Endothelial cell of umbilical vein (primary cell): ENCODE results near the gene IL16. TPM values are rescaled to one million over a fixed set of nuclear protein-coding genes. Genes with fewer than 3 reads are reported as not detected.

Experiments used
- BruUV-seq: library from RNA; stranded (reverse); fragments of 400-500 nt; replicated peaks from 2 replicates; lab custom pipeline; 2021; lab: Mats Ljungman, UMichigan
- CTCF ChIA-PET: fragments of 300-600, 350-600 bp; sonication (Branson Sonifier 250); formaldehyde crosslinking; loops from one replicate; lab custom pipeline; 2021; ENCODE audit warnings: antibody characterized with exemption, inconsistent platforms; lab: Charles Lee
- POLR2A ChIA-PET: fragments of 300-600, 350-600 bp; sonication (Branson Sonifier 250); formaldehyde crosslinking; loops from one replicate; lab custom pipeline; 2021; ENCODE audit warnings: antibody characterized with exemption, inconsistent platforms; lab: Charles Lee
- DNase-seq: peaks from one replicate; pipeline ENCODE4 v3.0.0-alpha.2; 2011; ENCODE audit warnings: low read depth, low spot score
- FAIRE-seq: peaks from 2 replicates; lab custom pipeline; 2011; peaks lifted over from hg19 to GRCh38; lab: Jason Lieb, UNC
- H2AFZ ChIP-seq: 2 replicates; pipeline ENCODE4 v1.6.0; 2012; ENCODE audit warnings: low read depth, low read length, control low read depth, inconsistent platforms
- H3K27ac ChIP-seq: 2 replicates; pipeline ENCODE4 v1.5.1; 2011; ENCODE audit warnings: low read depth, mild to moderate bottlenecking, control low read depth, low read length, moderate library complexity; ENCODE audit not compliant: insufficient read depth
- H3K27me3 ChIP-seq, 2 experiments: 2 replicates each; pipeline versions ENCODE4 v1.6.0 to v1.6.1; 2011; ENCODE audit warnings: low read length in 2 of 2, mixed read lengths in 1 of 2; ENCODE audit not compliant: control insufficient read depth in 2 of 2, insufficient read depth in 2 of 2
- H3K36me3 ChIP-seq, 2 experiments: 2 replicates in 1 of 2; 3 replicates in 1 of 2; pipeline ENCODE4 v1.5.1; 2011; ENCODE audit warnings: low read length in 2 of 2, mild to moderate bottlenecking in 1 of 2, moderate library complexity in 1 of 2; ENCODE audit not compliant: control insufficient read depth in 2 of 2, insufficient read depth in 2 of 2; ENCODE audit errors: extremely low read depth in 1 of 2
- H3K4me1 ChIP-seq: 3 replicates; pipeline ENCODE4 v1.5.1; 2011; ENCODE audit warnings: mild to moderate bottlenecking, low read length; ENCODE audit not compliant: control insufficient read depth, insufficient read depth; ENCODE audit errors: extremely low read depth
- H3K4me2 ChIP-seq: 2 replicates; pipeline ENCODE4 v1.6.1; 2011; ENCODE audit warnings: low read length, control low read depth, mixed read lengths; ENCODE audit not compliant: insufficient read depth
- H3K4me3 ChIP-seq, 3 experiments: fragments of 200-600 bp in 1 of 3; sonication (generic), shearing (Covaris generic) in 1 of 3; replicated peaks in 1 of 3; 2 replicates each; pipeline ENCODE4 v1.5.1; 2011 to 2016; ENCODE audit warnings: control low read depth in 3 of 3, low read length in 3 of 3, mild to moderate bottlenecking in 2 of 3, inconsistent platforms in 1 of 3, low read depth in 1 of 3, moderate library complexity in 1 of 3; ENCODE audit not compliant: insufficient read depth in 1 of 3
- H3K79me2 ChIP-seq: 2 replicates; pipeline ENCODE4 v1.6.0; 2012; ENCODE audit warnings: low read length, inconsistent platforms; ENCODE audit not compliant: control insufficient read depth, insufficient read depth
- H3K9ac ChIP-seq: replicated peaks from 2 replicates; pipeline ENCODE3; 2011; ENCODE audit warnings: low read length, control low read depth; ENCODE audit not compliant: insufficient read depth; ENCODE audit errors: extremely low read depth
- H3K9me1 ChIP-seq: replicated peaks from 3 replicates; pipeline ENCODE4 v1.6.0; 2011; ENCODE audit warnings: mild to moderate bottlenecking, low read length; ENCODE audit not compliant: control insufficient read depth, insufficient read depth; ENCODE audit errors: extremely low read depth
- H3K9me3 ChIP-seq: replicated peaks from 2 replicates; pipeline ENCODE4 v1.5.1; 2012; ENCODE audit warnings: low read length, inconsistent platforms; ENCODE audit not compliant: control insufficient read depth, insufficient read depth
- H4K20me1 ChIP-seq: replicated peaks from 2 replicates; pipeline ENCODE3; 2011; ENCODE audit warnings: mild to moderate bottlenecking, low read length; ENCODE audit not compliant: control insufficient read depth, insufficient read depth; ENCODE audit errors: extremely low read depth
- CTCF ChIP-seq, 2 donors: IDR thresholded peaks; 1 replicate in 1 of 2; 2 replicates in 1 of 2; pipeline ENCODE4 v1.5.1; 2011; ENCODE audit warnings: low read length in 2 of 2, mild to moderate bottlenecking in 2 of 2, moderate library complexity in 2 of 2, control low read depth in 1 of 2, inconsistent platforms in 1 of 2, low read depth in 1 of 2; ENCODE audit not compliant: insufficient read depth in 1 of 2; ENCODE audit errors: extremely low read depth in 1 of 2
- EZH2 ChIP-seq: IDR thresholded peaks from 2 replicates; pipeline ENCODE4 v1.6.1; 2012; ENCODE audit warnings: borderline replicate concordance, low read depth, mild to moderate bottlenecking, moderate library complexity, low read length, inconsistent platforms; ENCODE audit not compliant: severe bottlenecking
- FOS ChIP-seq: IDR thresholded peaks from 2 replicates; pipeline ENCODE4 v1.6.1; 2011; ENCODE audit warnings: mild to moderate bottlenecking, low read length, moderate library complexity, borderline replicate concordance; ENCODE audit not compliant: insufficient read depth
- GATA2 ChIP-seq: IDR thresholded peaks from 2 replicates; pipeline ENCODE4 v1.7.0; 2011; ENCODE audit warnings: low read depth, mild to moderate bottlenecking, moderate library complexity, mixed read lengths, low read length; ENCODE audit not compliant: insufficient read length, insufficient read depth
- JUN ChIP-seq: IDR thresholded peaks from 2 replicates; pipeline ENCODE4 v1.6.1; 2011; ENCODE audit warnings: borderline replicate concordance, low read depth; ENCODE audit not compliant: insufficient read length, insufficient read depth
- MAX ChIP-seq: IDR thresholded peaks from 2 replicates; pipeline ENCODE4 v1.6.1; 2011; ENCODE audit not compliant: insufficient read depth, insufficient read length
- MYC ChIP-seq: IDR thresholded peaks from one replicate; pipeline ENCODE4 v1.6.1; 2011; ENCODE audit warnings: mild to moderate bottlenecking, low read depth, low read length
- POLR2AphosphoS5 ChIP-seq: IDR thresholded peaks from 2 replicates; pipeline ENCODE4 v1.6.1; 2012; ENCODE audit warnings: low read depth, mild to moderate bottlenecking, control low read depth, low read length, moderate library complexity; ENCODE audit not compliant: insufficient read depth
- dilution Hi-C: fragments of 300-500 bp; cut with MboI; formaldehyde crosslinking; loops from one replicate; pipeline ENCODE4 v1.15.0; 2019; ENCODE audit warnings: low sequenced_read_pairs; ENCODE audit not compliant: extremely low pct_ligation_motif_present
- intact Hi-C: fragments of 100-400 bp; cut with micrococcal nuclease; formaldehyde crosslinking; loops from one replicate; pipeline ENCODE4 v1.10.0; 2022
- polyA plus RNA-seq, 4 experiments: library from polyadenylated mRNA; depleted of rRNA in 3 of 4; stranded (reverse) in 3 of 4; unstranded in 1 of 4; fragments of >200 nt; gene quantifications; 2 replicates each; pipeline versions ENCODE4 v1.2.1 to v1.2.3, GENCODE V29; 2011 to 2012; ENCODE audit warnings: missing spikeins in 1 of 4
- total RNA-seq: library from RNA; stranded (reverse); gene quantifications from 2 replicates; pipeline ENCODE4 v1.2.3, GENCODE V29; 2021

Gene IL16
- total and polyA plus RNA-seq, 2 donors (not counting 3 experiments of a cell fraction or from before 2014, with no cell fraction given) = 0.29 to 2.1 TPM

GRCh38 chr15:81265944-81266775 is 69.5 kb downstream of the IL16 start:
- dilution Hi-C loops = no loop called here
- no peak overlapping the region for H3K9ac ChIP-seq
- peak overlapping the region; percentile 49 for H3K4me2 ChIP-seq
- DNase-seq (peak; percentile 80), FAIRE-seq (peak; percentile 87)
- ChIA-PET POLR2A (interaction anchor here (0.5 kb wide), 1 partner anchor 84 kb away, joined by 3 read pairs; no protein-coding TSS in a partner anchor), CTCF (interaction anchor here (0.5 to 5.7 kb wide), 155 partner anchors 9 to 1025 kb away, joined by 3 to 472 read pairs (median 5); partner anchors contain the start of genes CEMIP, CFAP161, EFL1 and SAXO2)
- H3K4me1 ChIP-seq = peaks cover 5% of the 10 kb centered on the region
- H3K36me3 ChIP-seq = no peaks in the 10 kb centered on the region
- H3K9me3 ChIP-seq = no peaks in the 10 kb centered on the region
- peak overlapping the region; percentile 52 for H2AFZ ChIP-seq
- H3K9me1 ChIP-seq = no peaks in the 10 kb centered on the region
- no peaks in the 10 kb centered on the region for H4K20me1 ChIP-seq
- peaks cover 0 to 2% of the 10 kb centered on the region in 2 experiments for H3K27me3 ChIP-seq
- TF ChIP-seq POLR2AphosphoS5 (no peak), CTCF (IDR thresholded peaks at IDR 0.05; ENCODE audit: extremely low read depth in 1 of 2, insufficient read depth in 1 of 2, low read depth in 1 of 2, low read length in 2 of 2) (peak; percentile 93 to 94), EZH2 (no peak), GATA2 (peak; percentile 93), MYC (peak; percentile 78), FOS (no peak), MAX (peak; percentile 72), JUN (no peak)
- no peak overlapping the region for H3K4me3 ChIP-seq
- no peaks in the 10 kb centered on the region for H3K79me2 ChIP-seq
- intact Hi-C loops = loop anchor here (1.0 to 2.0 kb wide), 7 partner anchors 111 to 847 kb away; no protein-coding TSS in a partner anchor
- no TSS peak for BruUV-seq
- no peak overlapping the region for H3K27ac ChIP-seq
